ENCODE data around the gene EHMT2. TPM values are rescaled to one million over a fixed set of nuclear protein-coding genes. Genes with fewer than 3 reads are reported as not detected.
"Not testable (repeated sequence)": the region's sequence is repeated elsewhere in the genome, so short reads cannot be mapped to it uniquely, and the experiment has no call there.

EHMT2 gene
- total RNA-seq, 1 donor from 2014 or later: 28.0 TPM

DNA sequence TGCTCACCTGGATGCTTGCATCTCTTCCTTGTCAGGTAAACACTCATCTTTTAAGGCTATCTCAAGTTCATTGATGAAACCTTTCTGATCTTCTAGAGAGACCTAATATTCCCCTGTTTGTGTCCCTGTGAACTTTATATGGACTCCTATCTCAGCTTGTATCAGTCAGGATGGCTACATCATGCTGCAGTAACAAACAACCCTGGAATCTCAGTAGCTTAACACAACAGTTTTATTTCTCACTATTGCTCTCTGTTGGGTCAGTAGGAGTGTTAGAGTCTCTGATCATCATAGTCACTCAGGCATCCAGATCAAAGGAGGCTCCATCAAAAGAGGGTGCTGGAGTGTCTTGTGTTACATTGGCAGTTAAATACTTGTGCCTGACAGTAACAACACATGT is 17.9 kb upstream of the EHMT2 start:
- DNase-seq (ENCODE audit: low read depth in 2 of 2): no peak

DNA sequence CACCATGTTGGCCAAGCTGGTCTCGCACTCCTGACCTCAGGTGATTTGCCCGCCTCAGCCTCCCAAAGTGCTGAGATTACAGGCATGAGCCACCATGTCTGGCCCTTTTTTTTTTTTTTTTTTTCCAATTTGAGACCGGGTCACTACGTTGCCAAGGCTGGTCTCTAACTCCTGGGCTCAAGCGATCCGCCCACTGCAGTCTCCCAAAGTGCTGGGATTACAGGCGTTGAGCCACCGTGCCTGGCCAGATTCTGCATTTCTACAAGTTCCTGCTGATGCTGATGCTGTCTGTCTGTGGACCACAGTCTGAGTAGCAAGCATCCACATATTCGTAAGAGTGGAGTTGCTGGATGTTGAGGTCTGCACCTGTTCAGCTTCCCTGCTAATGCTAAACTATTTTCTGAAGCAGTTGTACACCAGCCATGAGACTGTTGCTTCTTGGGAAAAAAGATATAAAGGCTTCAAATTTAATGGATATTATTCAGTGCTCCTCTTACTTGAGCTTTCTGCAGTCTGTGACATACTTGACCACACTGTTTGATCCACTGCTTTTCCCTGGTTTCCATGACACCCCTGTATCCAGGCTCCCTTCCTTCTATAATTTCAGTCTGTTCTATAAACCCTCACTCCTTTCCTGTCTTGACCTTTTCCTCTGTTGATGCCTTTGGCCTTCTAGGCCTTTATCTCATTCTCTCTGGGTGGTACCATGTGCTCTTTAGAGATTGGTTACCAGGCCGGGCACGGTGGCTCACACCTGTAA is 14.5 kb upstream of the EHMT2 start:
- DNase-seq (ENCODE audit: low read depth in 2 of 2): no peak

GRCh38 chr6:31909298-31909697 is 11.8 kb upstream of the EHMT2 start:
- not testable (repeated sequence) for DNase-seq (ENCODE audit: low read depth in 2 of 2)

DNA sequence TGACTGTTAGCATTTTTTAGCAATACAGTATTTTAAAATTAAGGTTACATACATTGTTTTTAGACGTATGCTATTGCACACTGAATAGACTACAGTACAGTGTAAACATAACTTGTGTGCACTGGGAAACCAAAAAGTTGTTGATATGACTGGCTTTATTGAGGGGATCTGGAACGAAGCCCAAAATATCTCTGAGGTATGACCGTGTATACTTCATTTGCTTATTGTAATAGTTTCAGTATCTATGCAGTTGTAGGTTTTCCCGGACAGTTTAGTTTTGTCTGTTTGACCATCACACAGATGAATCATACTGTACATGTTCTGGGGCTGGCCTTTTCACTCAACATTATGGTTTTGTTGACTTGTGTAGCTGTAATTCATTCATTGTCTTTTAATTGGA is 11.3 kb upstream of the EHMT2 start:
- DNase-seq (ENCODE audit: low read depth in 2 of 2): peak; percentile 21 to 36

GRCh38 chr6:31908255-31908654 is 10.8 kb upstream of the EHMT2 start:
- not testable (repeated sequence) for DNase-seq (ENCODE audit: low read depth in 2 of 2)

DNA sequence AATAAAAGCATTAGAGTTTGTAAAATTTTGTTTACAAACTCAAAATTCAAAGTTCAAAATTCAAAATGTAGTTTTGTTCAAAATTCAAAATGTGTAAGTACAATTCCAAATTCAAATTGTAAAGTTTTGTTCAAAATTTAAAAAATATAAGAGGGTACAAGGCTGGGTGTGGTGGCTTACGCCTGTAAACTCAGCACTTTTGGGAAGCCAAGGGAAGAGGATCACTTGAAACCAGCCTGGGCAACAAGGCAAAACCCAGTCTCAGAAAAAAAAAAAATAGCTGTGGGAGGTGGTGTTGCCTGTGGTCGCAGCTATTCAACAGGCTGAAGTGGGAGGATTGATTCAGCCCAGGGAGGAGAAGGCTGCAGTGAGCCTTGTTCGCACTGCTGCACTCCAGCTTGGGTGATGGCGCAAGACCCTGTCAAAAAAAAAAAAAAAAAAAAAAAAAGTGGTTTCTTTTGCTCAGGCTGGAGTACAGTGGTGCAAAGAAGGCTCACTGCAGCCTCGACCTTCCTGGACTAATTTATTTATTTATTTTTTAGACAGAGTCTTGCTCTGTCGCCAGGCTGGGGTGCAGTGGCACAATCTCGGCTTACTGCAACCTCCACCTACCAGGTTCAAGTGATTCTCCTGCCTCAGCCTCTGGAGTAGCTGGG is 9.8 kb upstream of the EHMT2 start:
- no peak for DNase-seq (ENCODE audit: low read depth in 2 of 2)

GRCh38 chr6:31906727-31907126 is 9.2 kb upstream of the EHMT2 start:
- not testable (repeated sequence) for DNase-seq (ENCODE audit: low read depth in 2 of 2)

- no peak for DNase-seq (ENCODE audit: low read depth in 2 of 2)
These were observed 8.6 kb upstream of the EHMT2 start for GRCh38 chr6:31906122-31906521.

GRCh38 chr6:31905041-31905440 is 7.5 kb upstream of the EHMT2 start:
- no peak for DNase-seq (ENCODE audit: low read depth in 2 of 2)

DNA sequence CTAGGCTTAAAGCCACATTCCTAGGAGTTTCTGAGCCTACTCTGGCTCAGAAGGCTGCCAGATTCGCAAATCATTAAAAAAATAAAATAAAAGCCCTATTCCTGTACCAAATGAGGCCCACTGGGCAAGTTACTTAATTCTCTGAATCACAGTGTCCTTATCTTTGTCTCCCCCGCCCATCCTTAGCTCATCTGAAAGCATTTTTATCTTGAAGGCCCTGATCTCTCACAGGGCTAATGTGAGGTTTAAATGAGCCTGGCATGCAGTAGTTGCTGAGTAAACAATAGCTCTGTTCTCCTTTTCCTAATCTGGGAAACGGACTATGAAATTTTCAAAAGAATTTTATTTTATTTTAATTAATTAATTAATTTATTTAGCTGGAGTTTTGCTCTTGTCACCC is 6.5 kb upstream of the EHMT2 start:
- DNase-seq (ENCODE audit: low read depth in 2 of 2): no peak

DNA sequence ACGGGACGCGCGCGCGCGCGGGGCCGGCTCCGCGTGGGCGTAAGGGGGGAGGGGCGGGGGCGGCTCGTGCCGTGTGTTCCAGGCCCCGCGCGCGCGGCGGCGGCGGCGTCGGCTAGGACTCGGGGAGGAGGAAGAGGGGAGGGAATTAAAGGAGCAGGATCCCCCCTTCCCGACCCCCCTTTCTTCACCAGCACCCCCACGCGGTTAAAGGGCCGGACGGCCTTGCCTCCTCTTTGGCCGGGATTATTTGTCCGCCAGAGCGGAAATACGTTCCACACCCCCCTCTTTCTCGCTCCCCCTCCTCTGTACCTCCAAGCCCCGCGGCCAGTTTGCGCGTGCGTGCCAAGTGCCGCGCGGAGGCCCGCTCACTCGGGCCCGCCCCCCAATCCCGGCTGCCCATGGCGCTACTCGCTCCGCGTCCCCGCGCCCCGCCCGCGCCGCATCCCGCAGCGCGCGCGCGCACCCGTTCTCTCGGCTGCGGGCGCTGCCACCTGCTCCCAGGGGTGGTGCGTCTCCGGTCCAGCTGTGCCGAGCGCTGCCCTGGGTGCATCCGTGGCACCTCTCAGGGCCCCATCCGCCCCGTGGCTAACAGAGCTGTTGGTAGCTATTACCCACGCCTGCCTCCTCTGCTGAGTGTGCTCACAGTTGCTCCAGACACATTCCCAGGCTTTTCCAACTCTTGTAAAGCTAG is 4.6 kb upstream of the EHMT2 start, which contains the start of gene ZBTB12:
Gene ZBTB12 (minus strand): TSS at position 134 of the 691 bp plus-strand sequence. CDS start 781 bp downstream, outside the sequence.
- peak; percentile 91 to 94 for DNase-seq (ENCODE audit: low read depth in 2 of 2)

GRCh38 chr6:31901415-31901952 is 4.0 kb upstream of the EHMT2 start:
- peak; percentile 40 to 60 for DNase-seq (ENCODE audit: low read depth in 2 of 2)

DNA sequence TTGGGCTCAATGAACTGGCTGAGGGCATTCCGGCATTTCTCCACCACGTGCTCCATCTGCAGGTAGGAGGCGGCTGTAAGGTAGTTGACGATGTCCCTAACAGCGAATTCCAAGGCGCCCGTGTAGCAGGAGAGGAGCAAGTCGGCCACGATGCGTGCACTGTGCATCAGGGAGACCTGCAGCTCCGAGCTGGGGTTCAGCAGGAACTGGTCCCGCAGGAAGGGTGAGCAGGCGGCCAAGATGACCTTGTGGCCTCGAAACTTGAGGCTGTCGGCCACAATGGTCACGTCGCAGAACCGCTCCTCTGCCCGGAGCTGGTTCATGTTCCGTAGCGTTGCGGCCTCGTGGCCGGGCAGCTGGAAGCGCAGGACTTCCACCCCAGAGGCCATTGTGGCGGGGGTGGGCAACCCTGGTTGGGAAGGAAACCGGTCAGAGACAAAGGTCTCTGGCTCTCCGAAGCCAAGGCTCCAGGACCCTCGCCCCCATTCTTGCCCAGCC is 3.5 kb upstream of the EHMT2 start:
- DNase-seq (ENCODE audit: low read depth in 2 of 2): no peak

GRCh38 chr6:31899882-31900722 is 2.6 kb upstream of the EHMT2 start:
- DNase-seq (ENCODE audit: low read depth in 2 of 2): no peak

- DNase-seq (ENCODE audit: low read depth in 2 of 2): no peak
These were observed 1.7 kb upstream of the EHMT2 start for GRCh38 chr6:31899215-31899614.

DNA sequence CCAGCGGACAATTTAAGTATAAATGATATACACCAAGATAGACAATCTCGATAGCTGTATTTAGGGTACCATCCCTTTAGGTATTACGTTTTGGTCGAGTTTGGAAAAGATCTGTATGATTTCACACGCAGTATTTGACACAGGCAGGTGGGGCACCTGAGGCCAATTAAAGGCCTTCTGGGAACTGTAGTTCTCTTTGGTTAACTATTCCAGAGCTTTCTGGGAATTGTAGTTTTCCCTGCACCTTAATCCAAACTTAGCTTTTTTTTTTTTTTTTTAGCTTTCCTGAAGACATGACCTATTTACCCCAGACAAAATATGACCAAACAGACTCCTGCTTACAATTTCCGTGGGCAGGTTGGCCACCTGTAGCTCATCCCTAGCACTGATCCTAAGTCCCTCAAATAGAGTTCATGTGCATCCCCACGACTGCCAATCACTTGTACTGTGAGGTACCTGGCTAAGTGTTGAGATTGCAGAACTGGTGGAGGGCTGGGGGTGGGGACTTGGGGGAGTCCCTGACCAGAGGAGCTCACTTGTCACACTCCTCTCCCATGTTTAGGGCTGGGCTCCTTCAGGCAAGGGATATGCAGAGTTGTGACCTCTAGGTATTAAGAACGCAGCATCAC is 999 bp upstream of the EHMT2 start:
- DNase-seq (ENCODE audit: low read depth in 2 of 2): peak in 1 of 2 donors; percentile 58

GRCh38 chr6:31896856-31897611 is 464 bp downstream of the EHMT2 start:
- no peak for DNase-seq (ENCODE audit: low read depth in 2 of 2)

DNA sequence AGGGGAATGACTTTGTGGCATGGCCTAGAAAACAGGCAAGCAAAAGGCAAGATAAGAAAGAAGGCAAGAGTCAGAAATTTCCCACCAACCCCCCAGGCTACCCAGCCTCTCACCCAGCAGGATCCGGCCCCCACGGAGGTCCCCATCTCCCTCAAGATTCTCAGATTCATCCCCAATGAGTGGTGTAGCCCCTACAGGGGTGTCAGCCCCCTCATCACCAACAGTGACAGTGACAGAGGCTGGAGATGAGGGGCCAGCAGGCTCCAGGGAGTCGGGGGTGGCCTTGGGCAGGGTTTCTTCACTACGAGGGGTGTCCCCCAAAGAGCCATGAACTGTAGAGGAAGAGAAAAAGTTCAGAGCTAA is 1.0 kb downstream of the EHMT2 start:
- no peak for DNase-seq (ENCODE audit: low read depth in 2 of 2)

GRCh38 chr6:31892821-31893220 is 4.7 kb downstream of the EHMT2 start:
- DNase-seq (ENCODE audit: low read depth in 2 of 2): no peak
